HEK293 (cell line): Measurements from ENCODE around the gene NOS1AP.

Source experiments
- EGR2 ChIP-seq: fragments of 450-650 bp; formaldehyde crosslinking; IDR thresholded peaks from 2 replicates; pipeline ENCODE4 v1.5.1; 2016; ENCODE audit warnings: low read depth, missing biosample characterization, missing genetic modification characterization
- ELK4 ChIP-seq: IDR thresholded peaks from 2 replicates; pipeline ENCODE4 v1.6.1; 2011; ENCODE audit warnings: mild to moderate bottlenecking, low read depth, low read length, borderline replicate concordance
- FEZF1 ChIP-seq: fragments of 450-650 bp; formaldehyde crosslinking; IDR thresholded peaks from 2 replicates; pipeline ENCODE4 v1.5.1; 2016; ENCODE audit warnings: missing biosample characterization, missing genetic modification characterization
- INSM2 ChIP-seq: fragments of 450-650 bp; formaldehyde crosslinking; IDR thresholded peaks from 2 replicates; pipeline ENCODE4 v1.5.1; 2016; ENCODE audit warnings: missing biosample characterization, missing genetic modification characterization
- KLF10 ChIP-seq: fragments of 450-650 bp; IDR thresholded peaks from 2 replicates; pipeline ENCODE4 v1.5.1; 2018; ENCODE audit warnings: missing biosample characterization, mild to moderate bottlenecking, missing genetic modification characterization
- KLF16 ChIP-seq: fragments of 450-650 bp; formaldehyde crosslinking; IDR thresholded peaks from 2 replicates; pipeline ENCODE4 v1.5.1; 2017; ENCODE audit warnings: missing biosample characterization, missing genetic modification characterization
- KLF7 ChIP-seq: fragments of 450-650 bp; formaldehyde crosslinking; IDR thresholded peaks from 2 replicates; pipeline ENCODE4 v1.5.1; 2016; ENCODE audit warnings: missing biosample characterization, missing genetic modification characterization, borderline replicate concordance
- PATZ1 ChIP-seq: fragments of 450-650 bp; formaldehyde crosslinking; IDR thresholded peaks from 2 replicates; pipeline ENCODE4 v1.5.1; 2016; ENCODE audit warnings: missing biosample characterization, missing genetic modification characterization
- PBX3 ChIP-seq: sonication (generic); formaldehyde crosslinking; IDR thresholded peaks from 2 replicates; pipeline ENCODE4 v1.8.1; 2022; ENCODE audit warnings: mild to moderate bottlenecking, moderate library complexity, missing genetic modification reagents
- PRDM1 ChIP-seq: fragments of 450-650 bp; formaldehyde crosslinking; IDR thresholded peaks from 2 replicates; pipeline ENCODE4; 2016; ENCODE audit warnings: missing biosample characterization, missing genetic modification characterization
- SALL2 ChIP-seq: fragments of 450-650 bp; formaldehyde crosslinking; IDR thresholded peaks from 2 replicates; pipeline ENCODE4 v1.5.0; 2017; ENCODE audit warnings: missing biosample characterization, mild to moderate bottlenecking, missing genetic modification characterization, borderline replicate concordance
- ZBTB11 ChIP-seq: fragments of 450-650 bp; formaldehyde crosslinking; conservative IDR thresholded peaks from 2 replicates; pipeline ENCODE4 v1.5.1; 2016; ENCODE audit warnings: low read depth, missing biosample characterization, missing genetic modification characterization
- ZBTB20 ChIP-seq: fragments of 450-650 bp; formaldehyde crosslinking; IDR thresholded peaks from 2 replicates; pipeline ENCODE4 v1.5.1; 2016; ENCODE audit warnings: missing biosample characterization, missing genetic modification characterization
- ZNF175 ChIP-seq: fragments of 450-650 bp; formaldehyde crosslinking; IDR thresholded peaks from 2 replicates; pipeline ENCODE4 v1.5.1; 2016; ENCODE audit warnings: missing biosample characterization, missing genetic modification characterization
- ZNF2 ChIP-seq: fragments of 450-650 bp; formaldehyde crosslinking; IDR thresholded peaks from 2 replicates; pipeline ENCODE4 v1.5.1; 2016; ENCODE audit warnings: missing biosample characterization, missing genetic modification characterization
- ZNF221 ChIP-seq: fragments of 450-650 bp; formaldehyde crosslinking; IDR thresholded peaks from 2 replicates; pipeline ENCODE4 v1.5.1; 2017; ENCODE audit warnings: missing biosample characterization, missing genetic modification characterization, borderline replicate concordance
- ZNF239 ChIP-seq: fragments of 450-650 bp; formaldehyde crosslinking; IDR thresholded peaks from 2 replicates; pipeline ENCODE4 v1.5.1; 2016; ENCODE audit warnings: missing biosample characterization, missing genetic modification characterization
- ZNF266 ChIP-seq: fragments of 450-650 bp; formaldehyde crosslinking; IDR thresholded peaks from 2 replicates; pipeline ENCODE4 v1.5.1; 2016; ENCODE audit warnings: missing biosample characterization, missing genetic modification characterization, low read depth
- ZNF311 ChIP-seq: fragments of 450-650 bp; formaldehyde crosslinking; IDR thresholded peaks from 2 replicates; pipeline ENCODE4 v1.5.1; 2017; ENCODE audit warnings: missing biosample characterization, missing genetic modification characterization, borderline replicate concordance
- ZNF416 ChIP-seq: fragments of 450-650 bp; formaldehyde crosslinking; IDR thresholded peaks from 2 replicates; pipeline ENCODE4 v1.5.1; 2016; ENCODE audit warnings: missing biosample characterization, missing genetic modification characterization
- ZNF473 ChIP-seq: fragments of 450-650 bp; formaldehyde crosslinking; IDR thresholded peaks from 2 replicates; pipeline ENCODE4 v1.5.1; 2017; ENCODE audit warnings: missing biosample characterization, missing genetic modification characterization
- ZNF488 ChIP-seq: fragments of 450-650 bp; formaldehyde crosslinking; IDR thresholded peaks from 2 replicates; pipeline ENCODE4 v1.5.1; 2016; ENCODE audit warnings: missing biosample characterization, missing genetic modification characterization
- ZNF560 ChIP-seq: fragments of 450-650 bp; formaldehyde crosslinking; IDR thresholded peaks from 2 replicates; pipeline ENCODE4 v1.5.1; 2017; ENCODE audit warnings: missing biosample characterization, missing genetic modification characterization, borderline replicate concordance
- ZNF623 ChIP-seq: fragments of 450-650 bp; formaldehyde crosslinking; IDR thresholded peaks from 2 replicates; pipeline ENCODE4 v1.5.1; 2016; ENCODE audit warnings: missing biosample characterization, missing genetic modification characterization
- ZNF658 ChIP-seq: fragments of 450-650 bp; formaldehyde crosslinking; IDR thresholded peaks from 2 replicates; pipeline ENCODE4; 2016; ENCODE audit warnings: missing biosample characterization, missing genetic modification characterization
- ZNF704 ChIP-seq: fragments of 450-650 bp; formaldehyde crosslinking; IDR thresholded peaks from 2 replicates; pipeline ENCODE4 v1.5.1; 2016; ENCODE audit warnings: missing biosample characterization, missing genetic modification characterization
- ZSCAN4 ChIP-seq: fragments of 450-650 bp; formaldehyde crosslinking; IDR thresholded peaks from 2 replicates; pipeline ENCODE4 v1.5.1; 2017; ENCODE audit warnings: missing biosample characterization, missing genetic modification characterization

Gene NOS1AP

GRCh38 chr1:162069334-162070093, at the start of gene NOS1AP (continued):
- no peak for TF ChIP-seq ZNF175 (tag by site-specific recombination)
- TF ChIP-seq PBX3 (CRISPR knock-in tag), result no peak
- TF ChIP-seq PRDM1, result 0 out of 2 replicates have a peak, but pooled peaks have one; percentile 15
- TF ChIP-seq KLF10, result no peak; the same call in none of the 2 replicates
- TF ChIP-seq FEZF1 (tag by site-specific recombination), result no peak
- TF ChIP-seq ZNF2, result no peak
- TF ChIP-seq ZBTB20 (tag by site-specific recombination), result peak; percentile 42; the same call in 1 of the 2 replicates
- peak; percentile 66 for TF ChIP-seq PATZ1 (tag by site-specific recombination)
- no peak for TF ChIP-seq ZNF488 (tag by site-specific recombination)
- no peak for TF ChIP-seq SALL2 (tag by site-specific recombination)
- no peak for TF ChIP-seq ZNF623 (tag by site-specific recombination)
- no peak for TF ChIP-seq ZSCAN4
- peak; percentile 27; the same call in 1 of the 2 replicates for TF ChIP-seq KLF7 (tag by site-specific recombination)
- no peak for TF ChIP-seq ZNF266 (tag by site-specific recombination)
- no peak for TF ChIP-seq EGR2 (tag by site-specific recombination)
- no peak for TF ChIP-seq ZNF473 (tag by site-specific recombination)
- TF ChIP-seq ZNF221 (tag by site-specific recombination), result no peak
- TF ChIP-seq ZBTB11, result no peak
- no peak for TF ChIP-seq ZNF416
- no peak for TF ChIP-seq ZNF704 (tag by site-specific recombination)
- TF ChIP-seq ELK4, result no peak
- no peak for TF ChIP-seq ZNF658
- TF ChIP-seq INSM2 (tag by site-specific recombination), result no peak
- no peak for TF ChIP-seq ZNF239 (tag by site-specific recombination)
- TF ChIP-seq KLF16 (tag by site-specific recombination), result no peak
- no peak for TF ChIP-seq ZNF311
- TF ChIP-seq ZNF560 (tag by site-specific recombination), result no peak
